Activated naive CD4-positive, alpha-beta T cell treated with anti-CD3 and anti-CD28 coated beads, Interleukin-2, amount 10 ng/mL, durations not matched to agents 7 days and 5 days (primary cell): ENCODE results near the gene POLR3B.

Experiments
- CTCF ChIA-PET: fragments of 350-600 bp; sonication (Branson Sonifier 250); formaldehyde crosslinking; loops from one replicate; lab custom pipeline; 2021; ENCODE audit warnings: antibody characterized with exemption; lab: Charles Lee
- DNase-seq: peaks from one replicate; pipeline ENCODE4 v3.0.0-alpha.2; 2020
- H3K27ac Mint-ChIP-seq: one replicate; pipeline ENCODE4 v1.8.0; 2021; ENCODE audit warnings: mild to moderate bottlenecking, moderate library complexity, mixed read lengths
- H3K27me3 Mint-ChIP-seq: one replicate; pipeline ENCODE4 v1.8.0; 2021; ENCODE audit warnings: mild to moderate bottlenecking, mixed read lengths
- H3K36me3 Mint-ChIP-seq: one replicate; pipeline ENCODE4 v1.8.0; 2021; ENCODE audit warnings: mixed read lengths
- H3K4me1 Mint-ChIP-seq: one replicate; pipeline ENCODE4 v1.8.0; 2021; ENCODE audit warnings: mixed read lengths
- H3K4me3 Mint-ChIP-seq: one replicate; pipeline ENCODE4 v1.8.0; 2021; ENCODE audit warnings: mild to moderate bottlenecking, moderate library complexity, mixed read lengths
- H3K9me3 Mint-ChIP-seq: one replicate; pipeline ENCODE4 v1.8.0; 2021; ENCODE audit warnings: mixed read lengths

Gene POLR3B

DNA sequence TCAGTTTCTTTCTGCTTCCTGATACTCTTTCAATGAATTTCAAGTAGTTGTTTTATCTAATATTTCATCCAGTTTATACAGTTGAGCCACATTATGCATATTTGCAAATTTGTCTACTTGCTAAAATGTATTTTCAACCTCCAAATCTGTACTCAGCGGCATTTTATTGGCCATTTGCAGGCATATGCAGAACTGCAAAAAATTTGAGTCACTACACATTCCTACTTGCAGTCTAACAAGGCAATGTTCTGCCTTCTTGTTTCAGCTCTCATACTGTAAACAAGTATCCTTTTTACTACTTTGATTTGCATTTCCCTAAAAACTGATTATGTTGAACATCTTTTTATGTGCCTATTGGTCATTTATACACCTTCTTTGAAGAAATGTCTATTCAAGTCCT is 55.0 kb downstream of the POLR3B start:
- H3K4me3 Mint-ChIP-seq: no peak overlapping the region
- no peak overlapping the region for H3K27ac Mint-ChIP-seq
- H3K9me3 Mint-ChIP-seq: no peaks in the 10 kb centered on the region
- no peaks in the 10 kb centered on the region for H3K4me1 Mint-ChIP-seq
- H3K27me3 Mint-ChIP-seq: no peaks in the 10 kb centered on the region
- CTCF ChIA-PET: no interaction called here
- H3K36me3 Mint-ChIP-seq: peaks cover 10% of the 10 kb centered on the region
- no peak for DNase-seq

DNA sequence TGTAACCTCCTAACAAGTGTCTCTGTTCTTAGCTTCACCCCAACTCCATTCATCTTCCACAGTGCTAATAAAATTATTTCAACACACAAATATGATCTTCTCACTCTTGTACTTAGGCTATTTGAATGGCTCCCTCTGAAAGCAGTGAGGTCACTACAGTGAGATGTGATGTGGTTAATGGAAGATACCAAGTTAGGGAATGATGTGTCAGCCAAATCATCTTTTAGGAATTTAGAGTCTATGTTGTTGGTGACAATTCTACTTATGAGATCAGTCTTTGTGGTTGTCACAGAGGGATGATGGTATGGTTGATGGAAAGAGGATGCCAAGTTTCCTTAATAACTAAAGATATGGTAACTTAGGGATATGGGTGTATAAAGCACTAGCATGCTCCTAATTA is 57.6 kb downstream of the POLR3B start:
- H3K27ac Mint-ChIP-seq: no peak overlapping the region
- no peaks in the 10 kb centered on the region for H3K27me3 Mint-ChIP-seq
- peaks cover 11% of the 10 kb centered on the region for H3K36me3 Mint-ChIP-seq
- H3K9me3 Mint-ChIP-seq: no peaks in the 10 kb centered on the region
- no peak overlapping the region for H3K4me3 Mint-ChIP-seq
- CTCF ChIA-PET: no interaction called here
- no peaks in the 10 kb centered on the region for H3K4me1 Mint-ChIP-seq
- no peak for DNase-seq

DNA sequence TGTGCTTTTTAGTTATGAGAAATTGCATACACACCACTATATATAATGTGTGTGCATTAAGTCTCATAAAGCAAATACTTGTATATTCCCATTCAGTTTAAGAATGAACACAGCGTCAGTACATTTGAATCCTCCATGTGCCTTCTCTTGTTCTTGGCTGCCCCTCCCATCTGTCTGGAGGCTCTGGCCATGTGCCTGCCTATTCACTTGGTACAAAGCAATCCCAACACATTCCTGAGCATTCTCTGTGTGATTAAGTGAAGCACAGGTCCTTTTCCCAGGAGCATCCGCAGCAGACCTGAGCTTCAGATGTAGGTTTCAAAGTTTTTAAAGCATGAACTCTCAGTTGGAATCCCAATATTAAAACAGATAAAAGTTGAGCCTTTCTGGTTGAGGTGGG is 58.7 kb downstream of the POLR3B start:
- no peak for DNase-seq
- Mint-ChIP-seq H3K4me3 (no peak overlapping the region), H3K27me3 (no peaks in the 10 kb centered on the region), H3K27ac (no peak overlapping the region), H3K4me1 (no peaks in the 10 kb centered on the region), H3K36me3 (peaks cover 6% of the 10 kb centered on the region), H3K9me3 (no peaks in the 10 kb centered on the region)
- CTCF ChIA-PET: no interaction called here

DNA sequence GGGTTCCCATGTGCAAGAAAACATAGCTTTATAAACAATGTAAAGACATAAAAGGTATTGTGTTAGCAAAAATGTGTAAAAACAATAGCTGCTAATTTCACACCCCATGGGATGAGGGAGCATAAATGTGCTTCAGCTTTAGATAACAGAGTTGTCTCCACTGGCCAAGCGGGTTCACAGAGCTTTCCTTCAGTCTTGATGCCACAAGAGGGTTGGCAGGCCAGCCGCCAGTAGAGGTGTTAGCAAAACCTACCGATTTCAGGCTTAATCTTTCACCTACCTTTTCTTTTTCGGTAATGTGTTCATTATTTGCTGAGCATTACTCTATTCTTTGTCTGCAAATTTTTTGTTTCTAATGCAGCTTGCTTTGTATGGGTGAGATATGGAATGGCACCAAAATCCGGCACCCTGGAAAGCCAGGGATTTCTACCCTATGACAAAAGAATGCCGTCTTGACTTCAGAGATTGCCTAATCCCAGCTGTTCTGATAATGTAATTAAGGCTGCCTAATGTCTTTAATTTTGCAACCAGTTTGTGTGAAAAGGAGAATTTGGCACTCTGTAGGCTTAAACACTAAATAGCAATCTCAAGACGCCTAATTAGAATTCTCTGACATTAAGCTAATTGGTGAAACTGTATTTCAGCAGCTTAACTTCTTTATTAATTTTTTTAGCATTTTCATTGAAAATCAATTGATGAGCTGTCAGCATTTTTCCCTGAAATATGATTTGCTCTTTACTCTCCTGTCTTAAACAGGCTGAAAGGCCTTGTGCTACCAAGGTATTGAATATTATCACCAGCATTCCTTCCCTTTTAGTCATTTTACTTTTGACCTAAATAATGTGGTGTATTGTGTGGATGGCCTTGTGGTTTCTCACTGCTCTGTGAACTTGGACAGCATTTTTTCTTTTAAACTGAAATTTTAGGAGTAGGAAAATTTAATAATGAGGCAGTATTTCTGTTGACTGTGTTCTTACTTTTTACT is 60.7 kb downstream of the POLR3B start:
- DNase-seq: no peak
- Mint-ChIP-seq H3K27me3 (no peaks in the 10 kb centered on the region), H3K4me1 (no peaks in the 10 kb centered on the region), H3K4me3 (no peak overlapping the region), H3K27ac (no peak overlapping the region), H3K9me3 (no peaks in the 10 kb centered on the region), H3K36me3 (peaks cover 6% of the 10 kb centered on the region)
- CTCF ChIA-PET: interaction anchor here (1.5 kb wide), 1 partner anchor 424 kb away, joined by 3 read pairs; no protein-coding TSS in a partner anchor

DNA sequence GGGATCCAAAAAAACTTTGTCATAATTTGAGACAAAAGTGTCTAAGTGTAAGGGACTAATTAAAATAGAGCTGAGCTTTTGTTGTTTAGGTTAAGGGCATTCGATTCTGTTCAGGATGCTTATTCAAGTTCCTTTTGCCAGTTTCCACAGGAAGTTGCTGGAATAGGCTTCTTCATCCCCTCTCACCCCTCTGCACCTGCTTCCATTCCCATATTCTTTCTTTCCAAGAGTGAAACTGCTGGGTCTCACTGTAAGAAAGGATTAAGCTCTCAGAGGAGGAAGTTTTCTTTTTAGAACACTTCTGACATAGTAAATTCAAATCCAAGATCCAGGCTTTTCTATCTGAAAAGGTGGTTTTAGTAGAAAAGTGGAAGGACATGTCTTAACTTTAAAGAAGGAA is 61.4 kb downstream of the POLR3B start:
- DNase-seq: no peak
- H3K27me3 Mint-ChIP-seq: no peaks in the 10 kb centered on the region
- H3K27ac Mint-ChIP-seq: no peak overlapping the region
- H3K4me1 Mint-ChIP-seq: no peaks in the 10 kb centered on the region
- CTCF ChIA-PET: no interaction called here
- H3K4me3 Mint-ChIP-seq: no peak overlapping the region
- H3K9me3 Mint-ChIP-seq: no peaks in the 10 kb centered on the region
- H3K36me3 Mint-ChIP-seq: peaks cover 6% of the 10 kb centered on the region

DNA sequence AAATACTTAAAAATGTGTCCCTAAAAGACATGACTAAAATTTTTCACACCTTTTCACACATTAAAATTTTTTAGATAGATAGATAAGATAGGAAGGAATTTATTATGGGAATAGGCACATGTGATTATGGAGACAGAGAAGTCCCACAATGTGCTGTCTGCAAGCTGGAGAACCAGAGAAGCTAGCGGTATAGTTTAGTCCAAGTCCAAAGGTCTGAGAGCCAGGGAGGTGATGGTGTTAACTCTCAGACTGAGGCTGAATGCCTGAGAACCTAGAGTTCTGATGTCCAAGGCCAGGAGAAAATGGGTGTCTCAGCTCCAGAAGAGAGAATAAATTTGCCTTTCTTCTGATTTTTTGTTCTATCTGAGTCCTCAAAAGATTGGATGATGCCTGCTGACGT is 65.7 kb downstream of the POLR3B start:
- Mint-ChIP-seq H3K4me3 (no peak overlapping the region), H3K36me3 (peaks cover 2% of the 10 kb centered on the region), H3K27me3 (no peaks in the 10 kb centered on the region), H3K27ac (no peak overlapping the region), H3K9me3 (no peaks in the 10 kb centered on the region), H3K4me1 (no peaks in the 10 kb centered on the region)
- CTCF ChIA-PET: no interaction called here
- no peak for DNase-seq

DNA sequence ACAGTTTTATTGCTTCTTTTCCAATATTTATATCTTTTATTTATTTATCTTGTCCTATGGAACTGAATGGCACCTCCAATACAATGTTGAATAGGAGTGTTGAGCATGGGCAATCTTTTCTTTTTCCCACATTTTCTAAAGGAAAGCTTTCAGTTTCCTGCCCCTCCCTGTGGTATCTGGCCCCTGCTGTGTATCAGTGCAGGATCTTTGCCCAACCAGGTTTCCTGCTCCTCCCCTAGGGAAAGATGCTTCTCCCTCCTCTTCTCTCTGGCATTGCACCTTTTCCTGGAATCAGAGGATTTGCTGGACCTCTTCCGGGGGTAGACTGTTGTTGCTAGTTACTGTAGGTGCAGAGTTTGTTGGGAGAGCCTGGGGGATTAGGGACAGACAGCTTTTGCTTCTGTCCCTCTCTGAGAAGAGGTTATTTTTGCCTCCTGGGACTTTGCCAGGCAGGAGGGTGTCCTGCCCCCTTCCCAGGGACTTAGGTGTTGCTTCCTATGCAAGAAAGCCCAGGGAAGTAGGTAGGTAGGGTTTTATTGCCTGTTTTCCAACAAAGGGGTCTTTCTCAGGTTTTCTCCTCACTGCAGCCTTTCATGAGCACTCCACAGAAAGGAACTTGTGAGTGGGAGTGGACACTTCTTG is 67.6 kb downstream of the POLR3B start:
- H3K27ac Mint-ChIP-seq: no peak overlapping the region
- H3K4me1 Mint-ChIP-seq: no peaks in the 10 kb centered on the region
- no peaks in the 10 kb centered on the region for H3K27me3 Mint-ChIP-seq
- DNase-seq: no peak
- H3K36me3 Mint-ChIP-seq: peaks cover 2% of the 10 kb centered on the region
- CTCF ChIA-PET: no interaction called here
- H3K4me3 Mint-ChIP-seq: no peak overlapping the region
- no peaks in the 10 kb centered on the region for H3K9me3 Mint-ChIP-seq

DNA sequence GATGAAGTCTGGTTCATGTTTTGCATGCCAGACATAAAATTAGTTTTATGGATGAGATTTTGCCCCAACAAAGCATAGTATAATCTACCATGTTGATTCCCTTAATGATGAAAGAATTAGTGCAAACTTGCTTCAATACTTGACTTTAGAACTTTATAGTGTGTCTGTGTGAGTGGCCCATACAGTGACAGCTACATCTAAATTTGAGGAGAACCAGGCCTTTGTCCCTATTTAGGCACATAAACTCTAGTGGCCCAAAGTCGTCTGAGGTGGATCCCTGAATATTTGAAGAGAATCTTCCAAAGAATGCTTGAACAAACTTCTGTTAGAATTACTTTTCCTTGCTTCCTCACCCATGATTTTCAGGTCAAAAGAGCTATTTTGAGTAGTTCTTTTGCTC is 70.4 kb downstream of the POLR3B start:
- DNase-seq: no peak
- H3K4me3 Mint-ChIP-seq: no peak overlapping the region
- H3K9me3 Mint-ChIP-seq: no peaks in the 10 kb centered on the region
- H3K4me1 Mint-ChIP-seq: no peaks in the 10 kb centered on the region
- peaks cover 2% of the 10 kb centered on the region for H3K36me3 Mint-ChIP-seq
- H3K27me3 Mint-ChIP-seq: no peaks in the 10 kb centered on the region
- CTCF ChIA-PET: interaction anchor here (1.1 kb wide), 1 partner anchor 1144 kb away, joined by 3 read pairs; no protein-coding TSS in a partner anchor
- no peak overlapping the region for H3K27ac Mint-ChIP-seq

DNA sequence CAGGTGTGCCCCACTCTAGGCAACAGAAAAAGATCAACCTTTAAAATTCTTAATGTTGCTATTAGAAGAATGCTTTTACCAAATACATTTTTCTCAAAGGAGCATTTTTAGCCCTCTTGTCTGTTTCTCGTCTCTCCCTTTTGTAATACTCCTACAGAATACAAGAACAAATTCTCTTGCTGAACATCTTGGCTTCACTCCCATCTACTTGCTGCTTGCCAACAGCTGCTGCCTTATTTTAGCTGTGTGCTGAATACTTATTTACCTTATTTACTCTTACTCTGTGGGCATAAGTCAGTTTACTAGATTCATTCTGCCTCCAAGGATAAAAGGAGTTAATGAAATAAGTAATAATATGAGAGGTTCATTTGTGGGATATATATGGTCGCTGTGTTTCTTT is 70.8 kb downstream of the POLR3B start:
- H3K36me3 Mint-ChIP-seq: peaks cover 2% of the 10 kb centered on the region
- CTCF ChIA-PET: interaction anchor here (1.1 kb wide), 1 partner anchor 1143 kb away, joined by 3 read pairs; no protein-coding TSS in a partner anchor
- H3K27me3 Mint-ChIP-seq: no peaks in the 10 kb centered on the region
- no peaks in the 10 kb centered on the region for H3K4me1 Mint-ChIP-seq
- no peak for DNase-seq
- no peak overlapping the region for H3K4me3 Mint-ChIP-seq
- H3K9me3 Mint-ChIP-seq: no peaks in the 10 kb centered on the region
- H3K27ac Mint-ChIP-seq: no peak overlapping the region

DNA sequence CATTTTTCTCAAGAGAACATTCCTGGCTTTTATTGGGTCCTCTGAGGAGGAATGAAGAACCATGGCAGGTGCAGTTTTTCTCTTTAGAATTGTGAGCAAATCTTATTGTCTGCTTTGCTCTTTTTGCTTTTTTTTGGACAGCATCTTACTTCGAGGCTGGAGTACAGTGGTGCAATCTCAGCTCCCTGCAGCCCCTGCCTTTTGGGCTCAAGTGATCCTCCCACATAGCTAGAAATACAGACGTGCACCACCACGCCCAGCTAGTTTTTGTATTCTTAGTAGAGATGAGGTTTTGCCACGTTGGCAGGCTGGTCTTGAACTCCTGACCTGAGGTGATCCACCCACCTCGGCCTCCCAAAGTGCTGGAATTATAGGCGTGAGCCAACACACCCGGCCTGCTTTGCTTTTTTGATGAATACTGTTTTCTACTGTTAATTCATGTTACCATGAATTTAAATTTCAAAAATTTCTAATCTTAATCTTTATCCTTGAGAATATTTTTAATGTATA is 71.5 kb downstream of the POLR3B start:
- H3K36me3 Mint-ChIP-seq: peaks cover 2% of the 10 kb centered on the region
- DNase-seq: no peak
- no peak overlapping the region for H3K27ac Mint-ChIP-seq
- H3K27me3 Mint-ChIP-seq: no peaks in the 10 kb centered on the region
- no peaks in the 10 kb centered on the region for H3K4me1 Mint-ChIP-seq
- no peak overlapping the region for H3K4me3 Mint-ChIP-seq
- CTCF ChIA-PET: no interaction called here
- H3K9me3 Mint-ChIP-seq: no peaks in the 10 kb centered on the region

DNA sequence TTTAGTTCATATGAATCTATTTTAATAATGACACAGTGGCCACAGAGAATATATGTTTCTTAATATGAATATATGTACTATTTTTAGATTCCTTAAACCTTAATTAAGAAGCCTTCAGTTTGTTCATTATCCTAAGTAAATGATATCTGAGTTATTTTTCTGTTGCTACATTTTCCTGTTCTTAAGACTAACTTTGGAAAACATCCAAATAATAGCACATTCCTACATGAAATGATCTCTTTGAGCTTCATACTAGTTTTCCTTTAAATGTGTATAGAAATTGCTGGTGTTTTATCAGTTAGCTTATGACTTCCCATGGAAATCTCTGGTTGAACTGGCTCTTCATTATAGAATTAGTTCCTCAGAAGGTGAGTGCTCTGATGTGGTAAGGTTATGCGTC is 72.1 kb downstream of the POLR3B start:
- Mint-ChIP-seq H3K27me3 (no peaks in the 10 kb centered on the region), H3K27ac (no peak overlapping the region), H3K36me3 (peaks cover 2% of the 10 kb centered on the region), H3K4me3 (no peak overlapping the region), H3K9me3 (no peaks in the 10 kb centered on the region), H3K4me1 (no peaks in the 10 kb centered on the region)
- DNase-seq: no peak
- CTCF ChIA-PET: no interaction called here

DNA sequence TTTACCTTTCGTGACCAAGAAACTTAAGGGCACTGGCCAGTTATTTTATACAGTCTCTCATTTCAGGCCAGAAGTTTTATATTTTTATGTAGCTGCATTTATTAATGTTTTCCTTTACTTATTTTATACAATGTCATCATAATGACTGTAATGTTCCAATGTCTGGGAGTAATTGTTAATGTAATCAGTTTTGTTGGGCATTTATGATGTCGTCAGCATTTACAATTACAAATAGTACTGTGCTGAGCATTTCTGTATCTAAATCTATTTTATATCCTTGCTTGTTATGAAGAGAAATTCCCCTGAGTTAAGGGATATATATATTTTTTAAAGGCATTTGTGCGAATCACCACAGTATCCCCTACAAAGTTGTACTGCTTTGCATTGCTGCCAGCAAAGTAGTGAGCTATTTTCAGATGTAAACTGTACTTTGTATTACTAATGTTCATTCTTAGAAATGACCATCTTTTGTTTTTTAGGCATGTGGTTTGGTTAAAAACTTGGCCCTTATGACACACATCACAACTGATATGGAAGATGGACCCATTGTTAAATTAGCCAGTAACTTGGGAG is 74.4 kb downstream of the POLR3B start:
- Mint-ChIP-seq H3K27ac (no peak overlapping the region), H3K9me3 (no peaks in the 10 kb centered on the region), H3K4me1 (no peaks in the 10 kb centered on the region), H3K27me3 (no peaks in the 10 kb centered on the region), H3K4me3 (no peak overlapping the region), H3K36me3 (peaks cover 2% of the 10 kb centered on the region)
- CTCF ChIA-PET: no interaction called here
- DNase-seq: no peak

DNA sequence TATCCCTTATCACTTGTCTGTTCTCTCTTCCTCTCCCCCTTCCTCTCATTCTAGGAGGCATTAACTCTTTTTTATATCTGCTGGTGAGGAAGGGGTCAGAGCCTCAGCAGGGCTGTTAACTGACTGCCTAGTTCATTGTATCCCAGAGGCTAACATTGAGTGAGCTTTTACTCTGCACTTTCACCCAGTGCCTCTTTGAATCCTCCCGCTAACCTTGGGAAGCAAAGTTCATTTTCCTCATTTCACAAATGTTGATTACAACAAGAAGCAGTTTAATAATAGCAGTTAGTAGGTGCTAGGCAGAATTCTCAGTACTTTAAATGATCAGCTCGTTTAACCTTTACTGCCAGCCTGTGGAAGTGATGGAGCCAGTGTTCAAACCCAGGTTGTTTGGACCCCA is 75.5 kb downstream of the POLR3B start:
- no peak overlapping the region for H3K4me3 Mint-ChIP-seq
- peaks cover 6% of the 10 kb centered on the region for H3K36me3 Mint-ChIP-seq
- no peak overlapping the region for H3K27ac Mint-ChIP-seq
- CTCF ChIA-PET: interaction anchor here (0.6 kb wide), 1 partner anchor 85 kb away, joined by 3 read pairs; no protein-coding TSS in a partner anchor
- no peak for DNase-seq
- H3K4me1 Mint-ChIP-seq: no peaks in the 10 kb centered on the region
- no peaks in the 10 kb centered on the region for H3K27me3 Mint-ChIP-seq
- no peaks in the 10 kb centered on the region for H3K9me3 Mint-ChIP-seq

DNA sequence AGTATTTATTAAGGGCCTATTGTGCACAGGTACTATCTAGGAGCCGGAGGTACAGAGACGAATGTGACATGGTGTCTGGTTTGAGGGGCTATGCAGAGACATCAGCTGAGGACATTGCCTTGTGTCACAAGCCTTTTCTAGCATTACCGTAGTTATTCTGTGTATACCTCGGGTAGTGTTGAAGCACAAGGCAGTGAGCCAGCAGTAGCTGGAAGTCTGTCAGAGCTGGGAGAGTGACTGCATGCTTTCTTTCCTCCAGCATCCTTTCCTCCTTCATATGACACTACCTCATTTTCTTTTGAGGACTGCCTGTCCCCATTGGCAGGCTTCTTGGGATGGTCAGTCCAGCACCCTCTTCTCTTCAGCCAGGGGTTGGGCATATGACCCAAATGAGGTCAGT is 77.0 kb downstream of the POLR3B start:
- H3K27me3 Mint-ChIP-seq: no peaks in the 10 kb centered on the region
- no peak for DNase-seq
- H3K9me3 Mint-ChIP-seq: no peaks in the 10 kb centered on the region
- no peak overlapping the region for H3K4me3 Mint-ChIP-seq
- peaks cover 4% of the 10 kb centered on the region for H3K36me3 Mint-ChIP-seq
- H3K27ac Mint-ChIP-seq: no peak overlapping the region
- no peaks in the 10 kb centered on the region for H3K4me1 Mint-ChIP-seq
- CTCF ChIA-PET: interaction anchor here (1.2 kb wide), 1 partner anchor 304 kb away, joined by 3 read pairs; no protein-coding TSS in a partner anchor
